Panc1 (cell line): Measurements from ENCODE around the gene LAMC3.

ENCODE experiments used
- CTCF ChIP-seq: fragments of 450-650 bp; IDR thresholded peaks from 2 replicates; pipeline ENCODE4 v1.5.1; 2017; ENCODE audit warnings: mild to moderate bottlenecking
- POLR2AphosphoS5 ChIP-seq: IDR thresholded peaks from 2 replicates; pipeline ENCODE4 v1.6.1; 2012; ENCODE audit warnings: mild to moderate bottlenecking, low read depth, low read length, moderate library complexity
- SIN3A ChIP-seq: IDR thresholded peaks from 2 replicates; pipeline ENCODE4 v1.6.1; 2012; ENCODE audit warnings: low read depth, mild to moderate bottlenecking, low read length, moderate library complexity, borderline replicate concordance; ENCODE audit not compliant: insufficient read depth
- TCF7L2 ChIP-seq: IDR thresholded peaks from 2 replicates; pipeline ENCODE4 v1.6.1; 2011; ENCODE audit warnings: mild to moderate bottlenecking, low read depth, low read length, inconsistent platforms
- TF ChIP-seq, protein P1 (sequence below), 2 experiments: IDR thresholded peaks; 2 replicates each; pipeline ENCODE4 v1.6.1; 2011 to 2012; ENCODE audit warnings: low read depth in 2 of 2, control low read depth in 1 of 2, low read length in 1 of 2, mild to moderate bottlenecking in 1 of 2, moderate library complexity in 1 of 2; ENCODE audit not compliant: insufficient read depth in 1 of 2

DNA sequence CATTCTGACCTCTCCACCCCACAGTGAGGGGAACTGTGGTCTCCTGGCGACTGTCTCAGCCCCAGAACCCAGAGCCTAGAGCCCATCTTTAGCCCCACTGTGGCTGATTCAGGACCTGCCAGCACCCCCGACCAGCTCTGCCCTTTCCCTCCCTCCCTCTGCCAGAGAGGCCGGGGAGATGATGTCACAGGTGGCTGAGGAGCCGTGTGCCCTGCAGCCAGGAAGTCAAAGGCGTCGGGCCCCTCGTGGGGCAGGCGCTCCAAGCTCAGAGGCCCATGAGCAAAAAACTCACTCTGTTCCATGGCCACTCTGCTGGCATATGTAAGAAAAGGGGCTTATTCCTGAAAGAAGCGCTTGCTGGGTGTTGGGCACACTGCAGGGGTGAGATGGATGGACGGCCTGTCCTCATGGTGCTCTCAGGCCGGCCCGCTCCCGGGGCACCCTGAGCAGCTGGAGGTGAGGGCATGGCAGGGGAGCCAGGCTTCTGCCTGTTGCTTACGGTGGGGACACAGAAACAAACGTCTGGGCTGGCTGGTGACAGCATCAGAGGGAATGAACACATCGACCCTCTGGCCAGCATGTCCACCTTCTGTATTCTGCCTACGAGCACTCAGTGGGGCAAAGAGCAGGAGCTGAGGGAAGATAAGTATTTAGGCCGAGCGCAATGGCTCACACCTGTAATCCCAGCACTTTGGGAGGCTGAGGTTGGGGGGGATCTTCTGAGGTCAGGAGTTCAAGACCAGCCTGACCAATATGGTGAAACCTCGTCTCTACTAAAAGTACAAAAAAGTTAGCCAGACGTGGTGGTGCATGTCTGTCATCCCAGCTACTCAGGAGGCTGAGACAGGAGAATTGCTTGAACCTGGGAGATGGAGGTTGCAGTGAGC, 41.1 kb downstream of the LAMC3 start:
- TF ChIP-seq CTCF (no peak), POLR2AphosphoS5 (no peak), TCF7L2 (no peak), SIN3A (no peak)
- TF ChIP-seq, protein P1, sequence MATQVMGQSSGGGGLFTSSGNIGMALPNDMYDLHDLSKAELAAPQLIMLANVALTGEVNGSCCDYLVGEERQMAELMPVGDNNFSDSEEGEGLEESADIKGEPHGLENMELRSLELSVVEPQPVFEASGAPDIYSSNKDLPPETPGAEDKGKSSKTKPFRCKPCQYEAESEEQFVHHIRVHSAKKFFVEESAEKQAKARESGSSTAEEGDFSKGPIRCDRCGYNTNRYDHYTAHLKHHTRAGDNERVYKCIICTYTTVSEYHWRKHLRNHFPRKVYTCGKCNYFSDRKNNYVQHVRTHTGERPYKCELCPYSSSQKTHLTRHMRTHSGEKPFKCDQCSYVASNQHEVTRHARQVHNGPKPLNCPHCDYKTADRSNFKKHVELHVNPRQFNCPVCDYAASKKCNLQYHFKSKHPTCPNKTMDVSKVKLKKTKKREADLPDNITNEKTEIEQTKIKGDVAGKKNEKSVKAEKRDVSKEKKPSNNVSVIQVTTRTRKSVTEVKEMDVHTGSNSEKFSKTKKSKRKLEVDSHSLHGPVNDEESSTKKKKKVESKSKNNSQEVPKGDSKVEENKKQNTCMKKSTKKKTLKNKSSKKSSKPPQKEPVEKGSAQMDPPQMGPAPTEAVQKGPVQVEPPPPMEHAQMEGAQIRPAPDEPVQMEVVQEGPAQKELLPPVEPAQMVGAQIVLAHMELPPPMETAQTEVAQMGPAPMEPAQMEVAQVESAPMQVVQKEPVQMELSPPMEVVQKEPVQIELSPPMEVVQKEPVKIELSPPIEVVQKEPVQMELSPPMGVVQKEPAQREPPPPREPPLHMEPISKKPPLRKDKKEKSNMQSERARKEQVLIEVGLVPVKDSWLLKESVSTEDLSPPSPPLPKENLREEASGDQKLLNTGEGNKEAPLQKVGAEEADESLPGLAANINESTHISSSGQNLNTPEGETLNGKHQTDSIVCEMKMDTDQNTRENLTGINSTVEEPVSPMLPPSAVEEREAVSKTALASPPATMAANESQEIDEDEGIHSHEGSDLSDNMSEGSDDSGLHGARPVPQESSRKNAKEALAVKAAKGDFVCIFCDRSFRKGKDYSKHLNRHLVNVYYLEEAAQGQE (IDR thresholded peaks at IDR 0.05; ENCODE audit: insufficient read depth in 1 of 2, low read depth in 2 of 2, low read length in 1 of 2) = no peak
